WERI-Rb-1 (cell line): ENCODE data around the gene SIT1.
"Not testable (repeated sequence)": the region's sequence is repeated elsewhere in the genome, so short reads cannot be mapped to it uniquely, and the experiment has no call there.

Experiments used
- DNase-seq: peaks from one replicate; pipeline ENCODE4 v3.0.0-alpha.2; 2020
- H3K27ac ChIP-seq: fragments of 250-450 bp; sonication (Bioruptor Pico); 2 replicates; pipeline ENCODE4 v1.5.1; 2020; ENCODE audit warnings: mild to moderate bottlenecking, moderate library complexity
- H3K27me3 ChIP-seq: fragments of 250-450 bp; sonication (Bioruptor Pico); 2 replicates; pipeline ENCODE4 v1.5.1; 2021; ENCODE audit warnings: mild to moderate bottlenecking, low read depth, moderate library complexity; ENCODE audit not compliant: insufficient read depth, severe bottlenecking
- H3K36me3 ChIP-seq: fragments of 250-450 bp; sonication (Bioruptor Pico); 2 replicates; pipeline ENCODE4 v1.5.1; 2020; ENCODE audit warnings: mild to moderate bottlenecking, moderate library complexity
- H3K4me3 ChIP-seq: 2 replicates; pipeline ENCODE4 v1.5.1; 2011; ENCODE audit warnings: low read depth, mild to moderate bottlenecking, control low read depth, low read length
- H3K9me3 ChIP-seq: fragments of 250-450 bp; sonication (Bioruptor Pico); 2 replicates; pipeline ENCODE4 v1.5.1; 2021; ENCODE audit warnings: mild to moderate bottlenecking, moderate library complexity; ENCODE audit not compliant: severe bottlenecking
- CTCF ChIP-seq: IDR thresholded peaks from 2 replicates; pipeline ENCODE4 v1.5.1; 2011; ENCODE audit warnings: low read depth, mild to moderate bottlenecking, control low read depth, inconsistent platforms, low read length

SIT1 gene

GRCh38 chr9:35651956-35652828 is 1.5 kb upstream of the SIT1 start:
- no peaks in the 10 kb centered on the region for H3K9me3 ChIP-seq
- H3K36me3 ChIP-seq, result no peaks in the 10 kb centered on the region
- no peak for DNase-seq
- H3K27me3 ChIP-seq, result no peaks in the 10 kb centered on the region
- TF ChIP-seq CTCF, result no peak
- no peak overlapping the region for H3K27ac ChIP-seq
- H3K4me3 ChIP-seq, result no peak overlapping the region

GRCh38 chr9:35649431-35650340 is 1.0 kb downstream of the SIT1 start:
- no peaks in the 10 kb centered on the region for H3K36me3 ChIP-seq
- no peak for TF ChIP-seq CTCF
- no peak overlapping the region for H3K4me3 ChIP-seq
- no peaks in the 10 kb centered on the region for H3K27me3 ChIP-seq
- no peaks in the 10 kb centered on the region for H3K9me3 ChIP-seq
- DNase-seq, result no peak
- no peak overlapping the region for H3K27ac ChIP-seq

GRCh38 chr9:35646533-35647265 is 4.0 kb downstream of the SIT1 start:
- Histone ChIP-seq H3K4me3 (peak overlapping the region; percentile 81), H3K36me3 (no peaks in the 10 kb centered on the region), H3K27me3 (no peaks in the 10 kb centered on the region), H3K9me3 (no peaks in the 10 kb centered on the region), H3K27ac (peak overlapping the region; percentile 74)
- peak; percentile 93 for TF ChIP-seq CTCF
- peak; percentile 92 for DNase-seq

GRCh38 chr9:35646153-35646532 is 4.6 kb downstream of the SIT1 start:
- Histone ChIP-seq H3K27me3 (no peaks in the 10 kb centered on the region), H3K9me3 (no peaks in the 10 kb centered on the region), H3K4me3 (peak overlapping the region; percentile 81), H3K27ac (peak overlapping the region; percentile 74), H3K36me3 (no peaks in the 10 kb centered on the region)
- DNase-seq, result peak; percentile 53
- 0 out of 2 replicates have a peak, but pooled peaks have one; percentile 27 for TF ChIP-seq CTCF

- not testable (repeated sequence) for H3K9me3 ChIP-seq, DNase-seq, H3K36me3 ChIP-seq, H3K27me3 ChIP-seq
- peak overlapping the region; percentile 81 for H3K4me3 ChIP-seq
- H3K27ac ChIP-seq, result peak overlapping the region; percentile 74
Observed at GRCh38 chr9:35645736-35646135, 5.0 kb downstream of the SIT1 start.
